GM19467 (cell line): Measurements from ENCODE around the gene TAL1.

Experiments used
- ATAC-seq: cut with Tn5 transposase; IDR thresholded peaks from one replicate; pipeline ENCODE4 v1.9.1; 2021; ENCODE audit warnings: mild to moderate bottlenecking, moderate library complexity; ENCODE audit not compliant: unreplicated experiment

The TAL1 gene

DNA sequence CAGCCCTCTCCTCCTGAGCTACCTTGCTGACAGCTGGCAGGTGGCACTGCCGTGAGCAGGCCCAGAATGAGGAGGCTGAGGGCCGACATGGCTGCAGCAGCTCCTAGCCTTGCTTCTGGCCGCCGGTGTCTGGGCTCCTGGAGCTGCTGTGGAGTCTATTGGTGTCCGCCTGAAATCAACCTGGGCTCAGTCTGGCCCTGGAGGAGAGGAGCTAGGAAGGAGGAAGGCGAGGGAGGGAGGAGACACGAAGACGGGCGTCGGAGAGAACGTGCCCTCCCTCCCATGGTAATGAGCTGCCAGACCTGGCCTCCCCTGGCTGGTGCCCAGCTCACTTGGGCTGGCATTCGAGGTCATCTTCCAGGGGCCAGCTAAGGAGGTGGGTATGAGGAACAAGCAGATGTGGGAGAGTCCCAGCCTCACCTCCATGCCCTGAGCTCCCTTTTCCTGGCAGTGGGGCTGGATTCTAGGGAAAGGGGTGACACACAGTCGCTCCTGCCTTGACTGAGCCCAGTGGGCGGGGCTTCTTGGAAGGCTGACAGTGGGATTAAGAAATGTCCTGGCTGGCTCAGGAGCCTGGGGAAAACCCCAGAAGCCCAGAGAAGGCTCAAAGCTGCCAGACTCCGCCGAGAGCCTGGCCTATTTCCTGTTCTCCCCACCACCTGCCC is 42.0 kb downstream of the TAL1 start, which contains the start of gene PDZK1IP1:
PDZK1IP1 (minus strand) TSS at position 193 of the 665 bp plus-strand sequence; CDS start at position 89, 104 bp downstream.
- no peak for ATAC-seq

DNA sequence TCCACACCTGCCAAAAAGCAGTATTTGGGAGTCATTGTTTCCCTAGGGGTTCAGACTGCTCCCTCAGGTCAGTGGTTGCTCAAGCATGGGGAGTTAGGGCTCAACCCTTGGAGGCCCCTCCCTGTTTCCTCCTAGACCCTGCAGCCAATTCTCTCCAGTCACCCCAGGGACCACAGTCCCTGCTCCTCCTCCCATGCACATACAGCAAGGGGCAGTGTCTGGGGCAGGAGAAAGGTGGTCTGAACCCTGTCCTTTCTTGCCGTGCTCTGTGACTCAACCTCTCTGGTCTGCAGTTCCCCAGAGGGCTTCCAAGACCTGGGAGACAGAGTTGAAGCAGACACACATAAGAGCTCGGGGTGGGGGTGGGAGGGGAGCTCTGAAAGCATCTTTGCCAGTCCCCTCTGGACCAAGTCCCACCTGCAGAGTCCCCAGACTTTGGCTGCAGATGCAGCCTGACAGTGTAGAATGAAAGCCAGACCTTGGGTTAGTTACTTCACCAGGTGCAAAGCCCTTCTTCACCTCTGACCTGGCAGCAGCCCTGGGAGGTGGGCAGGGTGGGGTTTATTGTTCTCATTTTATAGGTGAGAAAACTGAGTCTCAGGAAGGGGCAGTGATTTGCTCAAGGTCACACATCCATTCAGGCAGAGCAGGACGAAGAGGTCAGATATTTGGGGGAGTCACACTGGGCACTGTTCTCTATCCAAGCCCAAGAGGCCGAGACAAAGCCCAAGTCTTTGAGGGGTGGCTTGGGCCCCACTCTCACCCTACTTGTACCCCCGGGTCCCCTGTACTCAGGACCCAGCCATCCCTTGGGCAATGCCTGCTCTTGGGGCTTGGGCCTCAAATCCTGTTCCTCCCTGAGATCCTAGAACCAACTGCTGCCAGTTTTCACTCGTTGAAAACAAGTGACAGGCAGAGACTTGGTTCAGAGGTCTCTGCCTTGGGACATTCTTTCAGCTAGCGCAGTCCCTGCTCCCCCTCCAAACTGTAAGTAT is 42.9 kb downstream of the TAL1 start:
- ATAC-seq = no peak

DNA sequence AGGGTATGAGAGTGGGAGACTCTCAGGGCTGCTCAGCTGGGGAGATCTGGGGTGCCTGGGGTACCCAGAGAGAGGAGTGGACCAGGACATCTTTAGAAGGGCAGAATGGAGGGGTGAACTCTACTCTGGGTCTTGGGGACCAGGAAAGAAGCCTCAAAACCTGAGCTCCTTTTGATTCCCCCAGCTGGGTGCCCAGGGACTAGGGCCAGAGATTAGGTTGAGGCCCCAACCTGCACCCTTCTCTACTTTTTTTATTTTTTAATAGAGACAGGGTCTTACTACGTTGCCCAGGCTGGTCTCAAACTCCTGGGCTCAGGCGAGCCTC is 44.1 kb downstream of the TAL1 start:
- no peak for ATAC-seq

DNA sequence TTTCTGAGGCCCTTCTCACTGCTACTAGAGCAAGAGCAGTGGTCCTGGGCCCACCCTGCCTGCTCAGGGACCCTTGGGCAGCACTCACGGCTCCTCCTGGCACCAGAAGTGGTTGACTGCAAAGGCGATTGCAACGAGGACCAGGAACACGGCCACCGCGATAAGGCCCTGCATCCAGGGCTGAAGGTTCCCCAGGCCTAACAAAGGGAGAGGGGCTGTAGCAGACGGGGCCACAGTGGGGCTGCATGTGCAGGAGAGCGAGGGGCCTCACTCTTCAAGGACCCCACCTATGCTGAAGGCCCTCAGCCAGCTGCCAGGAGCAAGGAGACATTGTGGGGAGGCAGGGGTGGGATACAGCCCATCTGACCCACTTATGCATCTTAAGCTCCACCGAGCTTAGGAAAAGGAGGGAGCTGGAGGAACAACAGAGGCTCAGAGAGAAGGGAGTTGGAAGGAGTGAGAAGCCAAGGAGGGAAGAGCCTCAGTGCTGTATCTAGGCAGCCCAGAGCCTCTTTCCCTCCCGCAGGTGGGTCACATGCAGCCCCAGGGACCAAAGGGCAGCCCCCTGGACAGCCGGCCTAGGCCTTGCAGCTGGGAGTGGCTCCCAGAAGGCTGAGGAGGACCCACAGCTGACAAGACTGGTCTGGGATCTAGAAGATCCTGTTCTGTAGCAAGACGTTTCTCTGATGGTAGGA is 44.6 kb downstream of the TAL1 start:
- no peak for ATAC-seq

DNA sequence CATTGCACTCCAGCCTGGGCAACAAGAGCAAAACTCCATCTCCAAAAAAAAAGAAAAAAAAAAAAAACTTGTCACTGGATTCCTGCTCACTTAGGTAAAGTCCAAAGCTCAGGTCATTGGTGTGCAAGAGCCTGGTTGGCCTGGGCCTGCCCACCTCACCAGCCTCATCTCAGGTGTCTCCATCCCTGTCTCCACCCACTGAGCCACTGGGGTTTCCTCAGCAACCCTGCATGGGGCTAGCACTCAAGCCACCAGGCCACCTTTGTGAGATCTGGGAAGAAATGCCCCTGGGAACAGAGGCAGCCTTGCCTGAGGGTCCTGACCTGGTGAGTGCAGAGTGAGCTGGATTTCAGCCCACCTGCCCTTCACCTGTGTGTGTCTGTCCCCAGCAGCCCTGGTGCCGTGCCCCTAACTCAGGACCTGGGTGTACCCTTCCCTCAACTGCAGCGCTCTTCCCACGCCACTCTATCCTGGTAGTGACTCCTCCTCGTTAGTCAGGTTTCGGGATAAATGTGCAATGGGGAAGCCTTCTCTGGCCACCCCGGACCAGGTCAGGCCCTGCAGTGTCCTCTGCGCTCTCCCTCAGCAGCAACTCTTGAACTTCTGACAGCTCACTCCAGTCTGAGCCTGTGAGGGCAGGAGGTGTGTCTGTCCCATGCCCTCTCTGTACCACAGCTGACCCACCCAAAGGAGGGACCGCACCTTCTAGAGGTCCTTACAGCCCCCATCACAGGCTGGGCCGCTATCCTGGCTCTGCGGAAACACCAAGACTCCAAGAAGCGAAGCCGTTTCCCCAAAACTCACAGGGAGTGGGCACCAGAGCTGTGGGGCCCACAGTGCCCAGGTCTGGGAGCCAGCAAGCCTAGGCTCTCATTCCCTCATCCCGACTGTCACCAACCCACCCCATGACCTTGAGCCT is 45.5 kb downstream of the TAL1 start:
- ATAC-seq = no peak

DNA sequence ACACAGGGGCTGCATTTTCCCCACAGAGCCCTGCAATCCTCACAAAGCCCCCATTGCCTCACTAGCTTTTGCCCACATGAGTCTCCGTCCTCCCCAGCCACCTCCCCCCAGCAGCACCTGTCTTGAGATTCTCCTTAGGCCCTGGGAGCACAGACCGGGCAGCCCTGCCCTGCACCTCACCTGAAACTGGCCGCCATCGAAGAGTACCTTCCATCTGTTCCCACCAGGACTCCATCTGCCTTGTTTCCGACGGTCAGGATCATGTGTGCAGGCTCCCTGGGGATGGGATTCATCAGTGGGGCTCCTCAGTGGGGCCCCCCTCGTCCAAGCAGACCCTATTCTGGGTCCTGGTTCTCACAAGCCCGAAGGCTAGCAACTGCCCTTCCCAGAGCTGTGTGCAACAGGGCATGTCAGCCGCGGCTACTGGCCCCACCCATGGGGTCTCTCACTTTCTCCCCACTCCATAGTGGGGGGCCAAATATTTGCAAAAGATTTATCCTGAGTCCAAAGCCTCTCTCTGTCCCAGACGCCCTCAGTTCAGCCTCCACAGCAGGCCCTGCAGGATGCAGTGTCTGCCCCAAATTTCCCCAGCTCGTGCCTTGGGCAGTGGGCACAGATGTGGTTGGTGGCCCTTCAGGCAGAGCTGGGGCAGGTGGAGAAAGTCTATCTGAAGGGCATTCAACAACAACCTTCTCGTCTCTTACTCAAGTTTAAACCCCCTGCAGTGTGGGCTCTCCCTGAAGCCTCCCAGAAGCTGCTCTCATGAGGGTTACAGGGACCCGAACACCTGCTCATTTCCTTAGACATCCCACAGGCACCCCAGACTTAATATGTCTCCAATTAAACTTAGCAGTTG is 47.0 kb downstream of the TAL1 start:
- ATAC-seq = no peak

DNA sequence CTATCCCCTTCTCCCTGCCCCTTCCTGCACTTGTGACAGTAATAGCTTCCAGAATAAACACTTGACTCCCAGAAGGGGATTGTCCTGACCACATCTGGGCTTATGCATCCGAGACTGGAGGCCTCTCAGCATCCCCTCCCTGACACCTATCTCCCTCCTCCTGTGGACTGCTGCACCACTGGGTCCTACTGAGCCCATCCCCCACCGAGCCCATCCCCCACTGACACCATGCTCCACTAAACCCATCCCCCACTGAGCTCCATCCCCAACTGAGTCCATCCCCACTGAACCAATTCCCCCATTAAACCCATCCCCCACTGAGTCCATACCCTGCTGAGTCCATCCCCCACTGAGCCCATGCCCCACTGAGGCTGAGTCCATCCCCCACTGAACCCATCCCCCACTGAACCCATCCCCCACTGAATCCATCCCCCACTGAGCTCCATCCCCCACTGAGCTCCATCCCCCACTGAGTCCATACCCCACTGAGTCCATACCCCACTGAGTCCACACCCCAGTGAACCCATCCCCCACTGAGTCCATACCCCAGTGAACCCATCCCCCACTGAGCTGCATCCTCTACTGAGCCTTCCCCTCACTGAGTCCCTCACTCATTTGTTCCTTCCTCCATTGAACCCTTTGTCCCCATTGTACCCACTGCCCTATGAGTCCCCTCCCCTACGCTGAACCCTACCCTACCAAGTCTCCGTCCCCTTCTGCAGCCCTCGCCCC is 47.8 kb downstream of the TAL1 start:
- ATAC-seq = no peak

DNA sequence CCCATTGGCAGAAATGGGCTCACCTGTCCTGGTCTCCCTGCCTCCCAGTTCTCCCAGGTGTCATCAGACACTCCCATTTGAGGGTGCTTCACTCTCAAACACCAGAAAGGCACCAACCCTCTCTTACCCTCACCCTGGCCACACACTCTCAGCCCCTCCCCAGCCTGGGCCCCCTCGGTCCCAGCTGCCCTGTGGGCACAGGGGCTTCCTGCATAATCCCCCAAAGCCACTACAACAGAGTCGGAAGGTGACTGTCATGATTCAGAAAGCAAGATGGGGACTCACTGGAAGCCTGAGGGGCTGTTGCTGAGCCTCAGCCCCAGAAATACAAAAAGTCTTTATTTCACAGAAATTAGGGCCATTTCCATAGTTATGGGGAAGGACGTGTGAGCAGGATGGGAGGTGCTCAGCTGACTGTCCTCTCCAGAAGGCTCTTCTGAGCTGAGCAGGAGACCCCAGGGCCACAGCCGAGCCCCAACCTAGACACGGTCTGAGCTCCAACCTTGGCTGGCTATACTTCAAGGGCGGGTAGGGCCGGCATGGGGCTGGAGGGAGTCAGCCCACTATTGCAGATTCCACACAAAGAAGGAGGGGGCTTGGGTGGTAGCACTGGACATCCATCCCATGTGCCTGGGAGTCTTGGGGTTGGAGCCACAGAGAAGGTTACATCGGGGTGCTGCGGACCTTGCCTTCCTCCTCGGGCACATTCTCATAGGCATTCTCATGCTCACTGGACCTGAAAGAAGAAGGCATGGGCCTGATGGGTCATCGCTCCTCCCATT is 48.5 kb downstream of the TAL1 start:
- no peak for ATAC-seq

DNA sequence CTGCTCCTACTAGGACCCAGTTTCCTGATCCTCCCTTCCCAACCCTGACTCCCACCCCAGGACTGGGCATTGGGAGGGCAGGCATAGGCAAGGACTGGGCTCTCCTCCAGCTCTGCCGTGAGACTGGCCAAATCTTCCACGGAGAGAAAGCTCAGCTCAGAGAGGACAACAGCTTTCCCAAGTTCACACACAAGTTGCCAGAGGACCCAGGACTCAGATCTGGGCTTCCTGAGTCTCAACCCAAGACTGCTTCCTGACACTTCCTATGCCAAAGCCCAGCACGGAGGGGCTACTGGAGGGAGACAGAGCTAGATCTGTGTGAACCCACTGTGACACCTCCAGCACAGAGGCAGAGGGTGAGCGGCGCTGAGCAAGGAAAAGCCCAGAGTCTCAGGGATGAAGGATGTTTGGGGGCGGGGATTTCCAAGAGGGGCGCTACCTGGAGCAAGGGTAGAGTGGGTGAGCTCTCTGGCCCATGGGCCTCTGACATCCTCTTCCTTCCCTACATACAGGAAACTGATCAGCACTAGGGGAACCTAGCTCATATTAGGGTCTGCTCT is 49.3 kb downstream of the TAL1 start:
- no peak for ATAC-seq

DNA sequence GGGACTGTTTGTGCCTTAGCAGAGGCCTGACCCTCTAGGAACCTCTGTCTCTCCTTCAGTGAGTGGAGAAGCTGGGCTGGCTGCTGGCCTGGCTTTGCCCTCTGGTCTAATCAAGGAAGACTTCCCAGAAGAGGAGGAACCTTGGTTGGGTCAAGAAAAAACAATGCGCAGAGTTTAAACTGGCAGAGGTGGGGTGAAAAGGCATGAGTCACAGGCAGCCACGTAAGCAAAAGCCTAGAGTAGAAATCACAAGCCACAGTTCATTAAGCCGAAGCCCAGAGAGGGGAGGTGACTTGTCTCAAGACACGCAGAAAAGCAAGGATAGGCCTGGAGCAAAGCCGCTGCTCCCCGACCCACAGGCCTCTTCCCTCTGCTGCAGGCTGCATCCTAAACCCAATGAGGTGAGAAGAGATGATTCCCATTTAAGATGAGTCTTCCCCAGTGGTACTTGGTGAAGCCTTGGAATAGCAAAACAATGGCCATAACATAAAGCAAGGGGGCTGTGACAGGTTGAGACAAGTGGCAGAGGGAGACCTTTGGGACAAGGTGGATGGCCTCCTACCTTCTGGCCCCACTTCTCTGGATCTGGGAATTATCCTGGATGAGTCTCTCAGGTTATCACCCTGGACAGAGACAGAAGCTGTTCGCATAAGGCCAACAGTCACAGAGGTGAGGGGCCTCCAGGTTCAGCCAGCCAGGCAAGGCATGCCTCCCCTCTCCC is 49.9 kb downstream of the TAL1 start:
- no peak for ATAC-seq

DNA sequence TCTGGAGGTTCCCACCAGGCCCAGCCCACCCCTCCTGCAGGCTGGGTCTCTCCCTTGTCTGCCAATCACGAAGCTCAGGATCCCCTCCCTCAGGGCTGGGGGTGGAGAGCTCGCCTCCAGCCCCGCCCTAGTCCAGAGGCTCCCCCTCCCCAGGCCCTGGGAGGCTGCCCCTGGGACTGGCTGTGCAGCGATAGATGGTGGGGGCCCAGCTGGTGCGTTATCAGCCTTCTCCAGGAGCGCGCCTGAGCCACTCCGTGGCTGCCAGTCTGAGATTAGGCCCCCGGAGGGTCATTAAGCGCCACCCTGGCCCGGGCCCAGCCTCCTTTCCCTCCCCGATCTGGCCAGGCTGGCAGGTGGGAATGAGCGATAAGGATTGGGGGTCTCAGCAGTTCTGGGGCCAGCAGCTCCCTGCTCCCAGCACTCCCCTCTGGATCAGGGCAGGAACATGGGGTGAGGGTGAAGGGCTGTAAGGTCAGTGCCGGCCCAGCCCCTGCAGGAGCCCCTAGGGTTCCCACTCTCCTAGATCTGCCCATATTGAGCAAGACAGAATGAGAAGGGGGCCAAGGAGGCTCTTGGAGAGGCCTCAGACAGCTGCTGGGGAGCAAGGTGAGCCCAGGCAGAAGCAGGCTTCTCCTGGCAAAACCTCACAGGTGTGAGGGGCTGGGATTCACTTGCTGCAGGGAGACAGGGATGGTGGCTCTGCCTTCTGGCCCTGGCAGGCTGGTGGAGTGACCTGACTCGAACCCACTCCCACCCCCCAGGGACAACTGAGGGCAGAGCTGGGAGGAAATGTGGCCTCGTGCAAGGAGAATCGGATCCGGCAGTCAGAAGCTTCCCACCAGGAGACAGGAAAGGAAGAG is 50.7 kb downstream of the TAL1 start:
- no peak for ATAC-seq

DNA sequence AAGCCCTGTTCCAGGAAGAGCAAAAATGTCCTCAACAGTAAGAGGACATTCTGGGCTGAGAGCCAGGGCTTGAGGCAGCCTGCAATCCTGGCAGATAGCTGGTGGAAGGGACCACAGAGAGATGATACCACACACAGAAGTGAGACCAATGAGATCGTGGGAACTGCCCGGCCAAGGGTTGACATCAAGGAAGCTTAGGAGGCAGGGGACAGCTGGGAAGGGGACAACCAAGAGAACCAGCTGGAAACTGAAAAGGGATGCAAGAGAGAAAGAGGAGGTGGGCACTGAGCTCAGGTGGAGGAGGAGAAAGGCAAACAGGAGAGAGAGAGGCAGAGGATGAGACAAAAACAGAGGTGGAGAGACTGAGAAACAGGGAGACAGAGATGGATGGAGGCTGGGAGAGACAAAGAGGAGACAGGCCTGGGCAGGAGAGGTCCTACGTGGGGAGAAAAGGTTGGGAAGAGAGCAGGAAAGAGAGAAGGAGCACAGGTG is 51.4 kb downstream of the TAL1 start:
- no peak for ATAC-seq

DNA sequence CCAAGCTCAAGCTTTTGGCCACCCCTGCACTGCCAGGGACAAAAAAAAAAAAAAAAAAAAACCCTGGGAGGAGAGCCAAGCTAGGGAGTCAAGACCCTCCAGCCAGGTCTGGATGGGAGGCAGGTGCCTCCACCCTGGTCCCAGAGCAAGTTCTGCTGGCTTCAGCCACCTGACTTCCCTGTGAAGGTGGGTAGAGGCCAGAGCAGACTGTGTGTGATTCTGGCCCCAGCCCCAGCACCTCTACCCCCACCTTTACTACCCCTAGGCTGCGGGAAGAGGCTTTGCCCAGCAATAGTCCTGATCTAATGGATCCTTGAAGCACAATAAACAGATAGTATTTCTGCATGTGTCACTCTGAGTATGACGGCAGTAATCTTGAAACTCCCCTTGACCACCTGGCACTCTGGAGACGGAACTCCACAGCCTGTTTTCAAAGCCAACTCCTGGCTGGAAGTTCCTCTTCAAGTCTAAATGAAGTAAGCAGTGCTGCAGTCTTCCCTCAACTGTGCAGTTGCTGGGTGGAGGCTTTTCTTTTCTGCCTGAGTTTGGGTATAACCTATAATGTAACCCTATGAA is 51.9 kb downstream of the TAL1 start:
- no peak for ATAC-seq

DNA sequence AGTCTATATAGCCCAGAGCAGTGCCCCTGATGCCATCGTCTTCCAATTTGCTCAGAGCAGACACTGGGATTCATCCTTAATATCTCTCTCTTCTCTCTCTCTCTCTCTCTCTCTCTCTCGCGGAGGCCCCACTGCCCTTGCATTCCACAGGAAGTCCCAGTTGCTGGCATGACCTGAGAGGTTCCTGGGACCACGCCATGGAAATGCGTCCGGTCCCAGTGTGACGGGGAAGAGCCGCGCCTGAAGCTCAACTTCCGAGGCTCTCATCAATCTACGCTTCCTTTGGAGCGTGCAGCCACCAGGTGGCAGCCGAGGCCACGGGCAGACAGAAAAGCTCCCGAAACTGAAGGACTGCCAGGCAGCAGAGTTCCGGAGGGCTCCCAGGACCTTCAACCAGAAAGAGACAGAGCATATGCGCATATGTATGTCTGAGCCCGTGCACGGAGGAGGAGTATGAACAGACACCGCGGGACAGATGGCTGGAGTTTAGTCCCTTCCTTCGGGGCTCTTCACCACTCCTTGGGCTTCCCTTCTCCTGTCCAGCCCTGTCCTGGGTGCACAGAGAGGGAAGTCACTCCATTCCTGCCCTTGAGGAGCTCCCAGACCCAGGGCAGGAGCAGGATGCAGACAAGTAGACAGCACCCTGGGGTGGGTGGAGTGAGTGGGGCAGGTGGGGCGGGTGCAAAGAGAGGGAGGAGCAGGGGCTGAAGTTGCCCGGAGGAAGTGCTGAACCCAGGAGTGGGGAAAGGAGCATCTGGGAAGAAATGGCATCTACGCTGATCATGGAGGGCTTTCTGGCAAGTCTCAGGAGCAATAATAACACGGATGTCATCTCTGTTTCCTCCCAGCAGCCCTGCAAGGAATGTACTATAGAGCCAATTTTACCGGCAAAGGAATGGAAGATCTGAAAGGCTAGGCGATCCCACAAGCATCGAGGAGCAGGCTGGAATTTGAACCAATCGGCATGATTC is 52.7 kb downstream of the TAL1 start:
- ATAC-seq = peak; percentile 79

DNA sequence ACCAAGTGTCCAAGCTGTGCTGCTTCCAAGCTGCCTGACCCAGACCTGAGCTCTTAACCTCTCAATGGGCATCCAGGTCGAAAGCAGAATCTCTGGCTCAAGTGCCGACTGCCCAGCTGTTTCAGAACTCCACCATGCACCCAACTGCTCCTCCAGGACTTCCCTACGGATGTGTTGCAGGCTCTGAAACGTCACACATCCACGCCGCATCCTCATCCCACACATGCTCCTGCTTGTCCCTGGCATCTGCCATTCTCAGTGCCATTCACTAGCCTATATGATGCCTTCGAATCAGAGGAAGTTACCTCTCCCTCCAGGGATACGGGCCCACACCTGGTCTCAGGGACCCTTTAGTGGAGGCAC is 53.4 kb downstream of the TAL1 start:
- no peak for ATAC-seq
